ENCODE measurements around the gene GALNTL6.

GRCh38 chr4:172543249-172543648, 730.0 kb downstream of the GALNTL6 start:
- TF ChIP-seq EZH2 (IDR thresholded peaks at IDR 0.05; ENCODE audit: low read depth), result no peak
- TF ChIP-seq, protein P1, sequence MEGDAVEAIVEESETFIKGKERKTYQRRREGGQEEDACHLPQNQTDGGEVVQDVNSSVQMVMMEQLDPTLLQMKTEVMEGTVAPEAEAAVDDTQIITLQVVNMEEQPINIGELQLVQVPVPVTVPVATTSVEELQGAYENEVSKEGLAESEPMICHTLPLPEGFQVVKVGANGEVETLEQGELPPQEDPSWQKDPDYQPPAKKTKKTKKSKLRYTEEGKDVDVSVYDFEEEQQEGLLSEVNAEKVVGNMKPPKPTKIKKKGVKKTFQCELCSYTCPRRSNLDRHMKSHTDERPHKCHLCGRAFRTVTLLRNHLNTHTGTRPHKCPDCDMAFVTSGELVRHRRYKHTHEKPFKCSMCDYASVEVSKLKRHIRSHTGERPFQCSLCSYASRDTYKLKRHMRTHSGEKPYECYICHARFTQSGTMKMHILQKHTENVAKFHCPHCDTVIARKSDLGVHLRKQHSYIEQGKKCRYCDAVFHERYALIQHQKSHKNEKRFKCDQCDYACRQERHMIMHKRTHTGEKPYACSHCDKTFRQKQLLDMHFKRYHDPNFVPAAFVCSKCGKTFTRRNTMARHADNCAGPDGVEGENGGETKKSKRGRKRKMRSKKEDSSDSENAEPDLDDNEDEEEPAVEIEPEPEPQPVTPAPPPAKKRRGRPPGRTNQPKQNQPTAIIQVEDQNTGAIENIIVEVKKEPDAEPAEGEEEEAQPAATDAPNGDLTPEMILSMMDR (conservative IDR thresholded peaks at IDR 0.05), result no peak
